ENCODE measurements around the gene DPAGT1. TPM values are rescaled to one million over a fixed set of nuclear protein-coding genes. Genes with fewer than 3 reads are reported as not detected.
"Not testable (repeated sequence)": the region's sequence is repeated elsewhere in the genome, so short reads cannot be mapped to it uniquely, and the experiment has no call there.

DPAGT1 gene
- total and polyA plus RNA-seq, 7 experiments from 2014 or later: 21.9 to 63.9 (median 32.6) TPM

DNA sequence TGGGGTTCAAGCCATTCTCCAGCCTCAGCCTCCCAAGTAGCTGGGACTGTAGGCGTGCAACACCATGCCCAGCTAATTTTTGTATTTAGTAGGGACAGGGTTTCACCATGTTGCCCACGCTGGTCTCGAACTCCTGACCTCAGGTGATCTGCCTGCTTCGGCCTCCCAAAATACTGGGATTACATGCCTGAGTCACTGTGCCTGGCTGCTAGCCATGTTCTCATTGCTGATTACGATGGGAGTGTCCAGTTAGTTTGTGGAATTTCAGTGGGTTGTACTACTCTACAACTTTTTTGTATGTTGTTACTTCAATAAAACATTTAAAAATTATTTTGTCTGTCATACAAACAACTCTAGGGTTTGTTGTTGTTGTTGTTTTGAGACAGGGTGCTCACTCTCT is 38.9 kb downstream of the DPAGT1 start:
- ATAC-seq (no peak), DNase-seq (no peak)
- no peak overlapping the region for H3K27ac Mint-ChIP-seq
- peaks cover 18 to 21% of the 10 kb centered on the region in 2 donors for H3K4me1 ChIP-seq (ENCODE audit: control insufficient read depth in 2 of 2, insufficient read depth in 2 of 2, low read length in 2 of 2)
- POLR2A ChIA-PET: interaction anchor here (0.6 to 1.6 kb wide), 3 partner anchors 21 to 160 kb away, joined by 3 to 5 read pairs (median 4); no protein-coding TSS in a partner anchor
- H3K4me1 Mint-ChIP-seq: peaks cover 25 to 42% (median 36%) of the 10 kb centered on the region in 7 donors
- H3K4me3 Mint-ChIP-seq: no peak overlapping the region
- no peaks in the 10 kb centered on the region for H3K9me3 ChIP-seq (ENCODE audit: control insufficient read depth in 2 of 3, low read length in 3 of 3)
- CTCF ChIA-PET: interaction anchor here (1.0 to 1.7 kb wide), 3 partner anchors 40 to 754 kb away, joined by 3 to 4 read pairs (median 3); no protein-coding TSS in a partner anchor
- no peak overlapping the region for H3K4me3 ChIP-seq (ENCODE audit: low read length)
- no peaks in the 10 kb centered on the region for H3K27me3 ChIP-seq (ENCODE audit: control insufficient read depth in 2 of 2, insufficient read depth in 2 of 2, low read length in 2 of 2)
- H3K9me3 Mint-ChIP-seq: no peaks in the 10 kb centered on the region
- H3K27ac ChIP-seq (ENCODE audit: low read depth, low read length): no peak overlapping the region
- no peaks in the 10 kb centered on the region for H3K27me3 Mint-ChIP-seq
- intact Hi-C loops (cut with micrococcal nuclease): no loop called here
- peaks cover 0 to 4% (median 0%) of the 10 kb centered on the region in 5 donors for H3K36me3 Mint-ChIP-seq
- H3K36me3 ChIP-seq (ENCODE audit: control insufficient read depth in 2 of 3, insufficient read depth in 3 of 3, low read length in 3 of 3): no peaks in the 10 kb centered on the region

DNA sequence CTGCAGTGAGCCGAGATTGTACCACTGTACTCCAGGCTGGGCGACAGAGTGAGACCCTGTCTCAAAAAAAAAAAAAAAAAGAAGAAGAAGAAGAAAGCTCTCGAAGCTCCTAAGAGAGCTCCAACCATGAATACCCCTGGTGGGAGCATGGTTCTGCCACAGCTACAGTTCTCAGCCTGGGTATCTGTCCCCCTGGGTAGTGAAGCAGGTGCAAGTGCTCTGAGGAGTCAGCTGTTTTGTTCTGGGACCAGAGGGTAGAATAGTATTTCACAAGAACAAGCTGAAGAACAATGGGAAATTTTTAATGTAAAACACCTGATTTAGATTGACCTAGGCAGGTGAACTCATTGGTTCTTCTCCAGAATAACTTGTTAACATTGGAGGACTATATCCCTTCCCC is 40.4 kb downstream of the DPAGT1 start:
- Histone ChIP-seq H3K27me3 (ENCODE audit: control insufficient read depth in 2 of 2, insufficient read depth in 2 of 2, low read length in 2 of 2) (no peaks in the 10 kb centered on the region), H3K36me3 (ENCODE audit: control insufficient read depth in 2 of 3, insufficient read depth in 3 of 3, low read length in 3 of 3) (no peaks in the 10 kb centered on the region), H3K9me3 (ENCODE audit: control insufficient read depth in 2 of 3, low read length in 3 of 3) (no peaks in the 10 kb centered on the region), H3K27ac (ENCODE audit: low read depth, low read length) (no peak overlapping the region), H3K4me3 (ENCODE audit: low read length) (no peak overlapping the region), H3K4me1 (ENCODE audit: control insufficient read depth in 2 of 2, insufficient read depth in 2 of 2, low read length in 2 of 2) (peaks cover 13 to 17% of the 10 kb centered on the region in 2 donors)
- no peak overlapping the region for H3K4me3 Mint-ChIP-seq
- CTCF ChIA-PET: interaction anchor here (0.6 to 1.1 kb wide), 3 partner anchors 217 to 658 kb away, joined by 3 to 7 read pairs (median 3); no protein-coding TSS in a partner anchor
- intact Hi-C loops (cut with micrococcal nuclease): no loop called here
- ATAC-seq (no peak), DNase-seq (no peak)
- peaks cover 22 to 34% (median 31%) of the 10 kb centered on the region in 7 donors for H3K4me1 Mint-ChIP-seq
- no peaks in the 10 kb centered on the region for H3K9me3 Mint-ChIP-seq
- POLR2A ChIA-PET: interaction anchor here (0.6 to 2.0 kb wide), 5 partner anchors 25 to 62 kb away, joined by 3 to 7 read pairs (median 3); no protein-coding TSS in a partner anchor
- H3K27me3 Mint-ChIP-seq: no peaks in the 10 kb centered on the region
- peak overlapping the region in 1 of 9 donors; percentile 72 for H3K27ac Mint-ChIP-seq
- H3K36me3 Mint-ChIP-seq: peaks cover 0 to 2% (median 0%) of the 10 kb centered on the region in 5 donors

DNA sequence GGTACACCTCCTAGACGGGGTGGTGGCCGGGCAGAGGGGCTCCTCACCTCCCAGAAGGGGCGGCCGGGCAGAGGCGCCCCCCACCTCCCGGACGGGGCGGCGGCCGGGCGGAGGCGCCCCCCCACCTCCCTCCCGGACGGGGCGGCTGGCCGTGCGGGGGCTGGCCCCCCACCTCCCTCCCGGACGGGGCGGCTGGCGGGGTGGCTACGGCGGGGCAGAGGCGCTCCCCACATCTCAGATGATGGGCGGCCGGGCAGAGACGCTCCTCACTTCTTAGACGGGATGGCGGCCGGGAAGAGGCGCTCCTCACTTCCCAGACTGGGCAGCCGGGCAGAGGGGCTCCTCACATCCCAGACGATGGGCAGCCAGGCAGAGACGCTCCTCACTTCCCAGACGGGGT is 42.5 kb downstream of the DPAGT1 start:
- POLR2A ChIA-PET: interaction anchor here (0.7 to 6.6 kb wide), 2 partner anchors 8 to 146 kb away, joined by 4 to 63 read pairs; partner anchors contain the start of gene VPS11
- peak overlapping the region in 1 of 10 donors; percentile 8 for H3K4me3 Mint-ChIP-seq
- H3K4me3 ChIP-seq (ENCODE audit: low read length); H3K27me3 ChIP-seq (ENCODE audit: control insufficient read depth in 2 of 2, insufficient read depth in 2 of 2, low read length in 2 of 2); DNase-seq; H3K9me3 Mint-ChIP-seq; H3K9me3 ChIP-seq (ENCODE audit: control insufficient read depth in 2 of 3, low read length in 3 of 3); intact Hi-C loops (cut with micrococcal nuclease); H3K27me3 Mint-ChIP-seq; H3K27ac Mint-ChIP-seq; H3K27ac ChIP-seq (ENCODE audit: low read depth, low read length); ATAC-seq; CTCF ChIA-PET: not testable (repeated sequence)
- H3K4me1 Mint-ChIP-seq: peaks cover 24 to 34% (median 30%) of the 10 kb centered on the region in 7 donors
- Histone ChIP-seq H3K36me3 (ENCODE audit: control insufficient read depth in 2 of 3, insufficient read depth in 3 of 3, low read length in 3 of 3) (peaks cover 0 to 11% (median 4%) of the 10 kb centered on the region in 3 experiments), H3K4me1 (ENCODE audit: control insufficient read depth in 2 of 2, insufficient read depth in 2 of 2, low read length in 2 of 2) (peaks cover 18 to 20% of the 10 kb centered on the region in 2 donors)
- H3K36me3 Mint-ChIP-seq: peaks cover 0 to 14% (median 0%) of the 10 kb centered on the region in 5 donors

DNA sequence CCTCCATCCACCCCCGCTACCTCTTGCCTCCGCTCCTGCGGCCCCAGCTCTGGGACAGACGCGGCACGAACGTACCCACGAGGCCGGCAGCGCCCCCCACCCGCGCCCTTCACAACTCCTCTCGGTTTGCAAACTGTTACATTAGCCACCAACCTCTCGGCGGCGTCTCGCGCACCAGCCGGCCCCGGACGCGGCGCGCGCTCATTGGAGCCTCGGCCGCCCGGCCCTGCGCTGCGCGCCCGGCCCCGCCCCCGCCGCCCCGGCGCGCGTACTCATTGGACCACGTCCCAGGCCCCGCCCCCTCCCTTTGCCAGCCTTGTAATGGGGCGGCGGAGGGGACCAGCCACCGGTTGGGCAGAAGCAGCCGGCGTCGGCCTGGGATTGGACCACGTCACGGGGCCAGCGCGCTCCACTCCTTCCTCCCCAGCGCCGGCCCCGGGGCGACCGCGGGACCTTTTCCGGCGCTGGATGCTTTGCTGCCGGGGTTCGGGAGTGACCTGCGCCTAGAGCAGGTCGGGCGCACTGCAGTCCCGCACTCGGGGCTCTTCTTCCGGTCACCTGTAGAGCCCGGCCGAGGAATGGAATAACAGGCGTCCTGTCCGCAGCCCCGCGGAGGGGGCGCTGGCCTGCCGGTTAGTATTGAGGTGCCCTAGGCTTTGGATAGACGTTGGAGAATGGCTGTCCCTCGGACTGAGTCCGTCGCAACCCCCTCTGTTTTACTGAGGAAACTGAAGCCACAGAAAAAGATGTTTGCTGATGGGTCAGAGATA is 44.5 kb downstream of the DPAGT1 start, which contains the start of gene HYOU1:
Gene HYOU1, minus strand, starts transcription at position 206 of the 770 bp plus-strand sequence. CDS start 1,045 bp downstream, outside the sequence.
- H3K27me3 Mint-ChIP-seq: no peaks in the 10 kb centered on the region
- intact Hi-C loops (cut with micrococcal nuclease): loop anchor here (1.0 to 2.0 kb wide), 14 partner anchors 10 to 324 kb away; partner anchors contain the start of genes CENATAC (in 2 of the 2), HINFP (in 2 of the 2), RPS25 (in 2 of the 2) and SLC37A4 (in 2 of the 2)
- H3K36me3 Mint-ChIP-seq: peaks cover 0 to 28% (median 17%) of the 10 kb centered on the region in 5 donors
- H3K4me3 Mint-ChIP-seq: peak within 1 kb of the TSS; percentile 90 to 99 (median 95)
- no peaks in the 10 kb centered on the region for H3K27me3 ChIP-seq (ENCODE audit: control insufficient read depth in 2 of 2, insufficient read depth in 2 of 2, low read length in 2 of 2)
- H3K9me3 ChIP-seq (ENCODE audit: control insufficient read depth in 2 of 3, low read length in 3 of 3): no peaks in the 10 kb centered on the region
- H3K4me1 Mint-ChIP-seq: peaks cover 22 to 44% (median 35%) of the 10 kb centered on the region in 7 donors
- CTCF ChIA-PET: interaction anchor here (0.6 to 2.0 kb wide), 3 partner anchors 10 to 390 kb away, joined by 3 to 8 read pairs (median 5); partner anchors contain the start of genes SLC37A4 and VPS11
- DNase-seq: peak; percentile 97 to 98 (median 98)
- H3K27ac Mint-ChIP-seq: peak within 1 kb of the TSS; percentile 86 to 99 (median 95)
- H3K36me3 ChIP-seq (ENCODE audit: control insufficient read depth in 2 of 3, insufficient read depth in 3 of 3, low read length in 3 of 3): peaks cover 4 to 30% (median 23%) of the 10 kb centered on the region in 3 experiments
- peak; percentile 98 for ATAC-seq
- peaks cover 18 to 20% of the 10 kb centered on the region in 2 donors for H3K4me1 ChIP-seq (ENCODE audit: control insufficient read depth in 2 of 2, insufficient read depth in 2 of 2, low read length in 2 of 2)
- H3K4me3 ChIP-seq (ENCODE audit: low read length): peak within 1 kb of the TSS; percentile 73
- peak within 1 kb of the TSS; percentile 96 for H3K27ac ChIP-seq (ENCODE audit: low read depth, low read length)
- POLR2A ChIA-PET: interaction anchor here (0.6 to 6.6 kb wide), 21 partner anchors 9 to 269 kb away, joined by 3 to 63 read pairs (median 4); partner anchors contain the start of genes C2CD2L, DPAGT1, HINFP and HMBS
- no peaks in the 10 kb centered on the region for H3K9me3 Mint-ChIP-seq

DNA sequence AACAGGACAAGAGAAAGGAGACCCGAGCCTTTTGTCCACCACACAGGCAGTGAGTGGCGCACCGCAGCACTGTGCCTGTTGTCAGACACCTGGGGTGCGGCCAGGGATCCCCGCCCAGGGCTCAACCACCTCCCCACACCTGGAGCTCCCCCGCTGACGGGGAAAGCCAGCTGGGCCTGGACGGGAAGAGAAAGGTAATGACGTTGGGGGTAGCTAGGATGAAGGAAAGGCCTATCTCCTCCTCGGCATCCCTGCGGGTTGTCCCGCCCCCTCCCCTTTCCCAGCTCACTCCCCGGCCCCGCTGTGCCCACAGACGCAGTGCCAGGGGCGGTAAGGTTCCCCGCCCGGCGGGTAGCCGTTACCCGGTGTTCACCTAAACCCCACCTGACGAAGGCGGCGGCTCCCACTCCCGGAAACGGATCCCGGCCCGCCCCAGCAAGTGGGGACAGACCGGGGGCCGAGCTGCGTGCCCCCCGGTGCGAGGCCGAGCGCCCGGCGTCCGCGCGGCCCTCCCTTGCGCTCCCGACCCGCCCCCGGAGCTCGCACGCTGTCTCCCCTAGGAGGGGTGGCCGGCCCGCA is 45.1 kb downstream of the DPAGT1 start:
- Mint-ChIP-seq H3K27ac (peak overlapping the region; percentile 86 to 99 (median 95)), H3K27me3 (no peaks in the 10 kb centered on the region), H3K4me3 (peak overlapping the region; percentile 90 to 99 (median 95)), H3K36me3 (peaks cover 0 to 34% (median 19%) of the 10 kb centered on the region in 5 donors), H3K4me1 (peaks cover 24 to 43% (median 35%) of the 10 kb centered on the region in 7 donors), H3K9me3 (no peaks in the 10 kb centered on the region)
- Histone ChIP-seq H3K27ac (ENCODE audit: low read depth, low read length) (peak overlapping the region; percentile 92), H3K27me3 (ENCODE audit: control insufficient read depth in 2 of 2, insufficient read depth in 2 of 2, low read length in 2 of 2) (no peaks in the 10 kb centered on the region), H3K36me3 (ENCODE audit: control insufficient read depth in 2 of 3, insufficient read depth in 3 of 3, low read length in 3 of 3) (peaks cover 8 to 37% (median 28%) of the 10 kb centered on the region in 3 experiments), H3K4me1 (ENCODE audit: control insufficient read depth in 2 of 2, insufficient read depth in 2 of 2, low read length in 2 of 2) (peaks cover 18 to 20% of the 10 kb centered on the region in 2 donors), H3K4me3 (ENCODE audit: low read length) (peak overlapping the region; percentile 73), H3K9me3 (ENCODE audit: control insufficient read depth in 2 of 3, low read length in 3 of 3) (no peaks in the 10 kb centered on the region)
- intact Hi-C loops (cut with micrococcal nuclease): loop anchor here (2.0 kb wide), 3 partner anchors 64 to 266 kb away; partner anchors contain the start of gene HINFP (in 1 of the 2)
- ChIA-PET POLR2A (interaction anchor here (0.6 to 6.6 kb wide), 18 partner anchors 9 to 267 kb away, joined by 3 to 63 read pairs (median 4); partner anchors contain the start of genes C2CD2L, HINFP, HMBS and RPS25), CTCF (interaction anchor here (0.6 to 2.0 kb wide), 4 partner anchors 11 to 390 kb away, joined by 3 to 8 read pairs (median 4); partner anchors contain the start of genes HINFP, SLC37A4 and VPS11)
- DNase-seq: peak in 7 of 9 donors; percentile 27 to 55 (median 34)
- peak; percentile 7 for ATAC-seq

Data from naive thymus-derived CD4-positive, alpha-beta T cell (primary cell).